Metanephros (tissue), 1 donor: ENCODE data around the gene SNRPF. TPM values are rescaled to one million over a fixed set of nuclear protein-coding genes. Genes with fewer than 3 reads are reported as not detected.

ENCODE experiments used
- total RNA-seq: library from RNA; depleted of rRNA; stranded (reverse); fragments of >200 nt; gene quantifications from one replicate; pipeline ENCODE4 v1.2.3, GENCODE V29; 2014

The SNRPF gene
- 17.9 TPM for total RNA-seq

GRCh38 chr12:95858451-95859343 is at the start of gene SNRPF:
Gene SNRPF (plus strand): TSS chr12:95858952. CDS start chr12:95859074, 122 bp downstream.

Other genes with a start within 250 kb of the SNRPF start
- gene NTN4, start 68.2 kb upstream of the SNRPF start, total RNA-seq, result 79.8 TPM
- not detected for gene CCDC38, start 83.7 kb downstream of the SNRPF start, total RNA-seq
- 0.88 TPM for gene AMDHD1, start 84.4 kb downstream of the SNRPF start, total RNA-seq
- gene HAL, start 137.4 kb downstream of the SNRPF start, total RNA-seq, result 1.7 TPM
- 98.2 TPM for gene LTA4H, start 176.6 kb downstream of the SNRPF start, total RNA-seq